DOHH2 (cell line): ENCODE measurements around the gene NDC80.

ENCODE experiments used
- H3F3A ChIP-seq: fragments of 200-600 bp; sonication (generic), shearing (Covaris generic); 2 replicates; pipeline ENCODE4 v1.6.0; 2016; ENCODE audit warnings: antibody characterized with exemption, mild to moderate bottlenecking; ENCODE audit not compliant: control insufficient read depth, insufficient read depth
- H3K27ac ChIP-seq: fragments of 200-600 bp; sonication (generic); 2 replicates; pipeline ENCODE4 v1.5.1; 2014; ENCODE audit warnings: low read depth, mild to moderate bottlenecking, low read length, moderate library complexity
- H3K27me3 ChIP-seq: fragments of 200-600 bp; sonication (generic); 2 replicates; pipeline ENCODE4 v1.6.1; 2014; ENCODE audit warnings: mild to moderate bottlenecking, low read length, mixed read lengths; ENCODE audit not compliant: control insufficient read depth
- H3K36me3 ChIP-seq: fragments of 200-600 bp; sonication (generic); 2 replicates; pipeline ENCODE4 v1.6.1; 2014; ENCODE audit warnings: mild to moderate bottlenecking, low read length, moderate library complexity, mixed read lengths; ENCODE audit not compliant: control insufficient read depth
- H3K4me1 ChIP-seq: fragments of 200-600 bp; sonication (generic); 2 replicates; pipeline ENCODE4 v1.6.1; 2014; ENCODE audit warnings: mild to moderate bottlenecking, low read length, mixed read lengths; ENCODE audit not compliant: control insufficient read depth
- H3K4me2 ChIP-seq: fragments of 200-600 bp; sonication (generic); 2 replicates; pipeline ENCODE4 v1.6.0; 2014; ENCODE audit warnings: mild to moderate bottlenecking, low read length, moderate library complexity
- H3K4me3 ChIP-seq: fragments of 200-600 bp; sonication (generic); 2 replicates; pipeline ENCODE4 v1.5.1; 2014; ENCODE audit warnings: mild to moderate bottlenecking, low read length, mixed read lengths
- H3K79me2 ChIP-seq: fragments of 200-600 bp; sonication (generic); 2 replicates; pipeline ENCODE4 v1.6.1; 2014; ENCODE audit warnings: mild to moderate bottlenecking, low read length, mixed read lengths; ENCODE audit not compliant: control insufficient read depth
- H3K9me2 ChIP-seq: fragments of 200-600 bp; sonication (generic); replicated peaks from 2 replicates; pipeline ENCODE4 v1.6.1; 2014; ENCODE audit warnings: mild to moderate bottlenecking, low read length, mixed read lengths; ENCODE audit not compliant: control insufficient read depth
- H3K9me3 ChIP-seq: fragments of 200-600 bp; sonication (generic); 2 replicates; pipeline ENCODE4 v1.6.1; 2014; ENCODE audit warnings: antibody characterized with exemption, low read length, mixed read lengths; ENCODE audit not compliant: control insufficient read depth, insufficient read depth
- H4K20me1 ChIP-seq: fragments of 200-600 bp; sonication (generic); 2 replicates; pipeline ENCODE4 v1.6.0; 2014; ENCODE audit warnings: low read depth, mild to moderate bottlenecking, antibody characterized with exemption, low read length, moderate library complexity; ENCODE audit not compliant: control insufficient read depth, insufficient read depth
- EZH2phosphoT487 ChIP-seq: fragments of 200-600 bp; sonication (generic); IDR thresholded peaks from 2 replicates; pipeline ENCODE4 v1.6.1; 2017; ENCODE audit warnings: borderline replicate concordance, mild to moderate bottlenecking, antibody characterized with exemption, low read length, moderate library complexity, mixed read lengths
- TF ChIP-seq, protein P1 (sequence below): fragments of 200-600 bp; sonication (generic); IDR thresholded peaks from one replicate; pipeline ENCODE4 v1.5.1; 2014; ENCODE audit warnings: antibody characterized with exemption, mild to moderate bottlenecking, low read depth, low read length; ENCODE audit not compliant: poor library complexity, severe bottlenecking

NDC80 gene

DNA sequence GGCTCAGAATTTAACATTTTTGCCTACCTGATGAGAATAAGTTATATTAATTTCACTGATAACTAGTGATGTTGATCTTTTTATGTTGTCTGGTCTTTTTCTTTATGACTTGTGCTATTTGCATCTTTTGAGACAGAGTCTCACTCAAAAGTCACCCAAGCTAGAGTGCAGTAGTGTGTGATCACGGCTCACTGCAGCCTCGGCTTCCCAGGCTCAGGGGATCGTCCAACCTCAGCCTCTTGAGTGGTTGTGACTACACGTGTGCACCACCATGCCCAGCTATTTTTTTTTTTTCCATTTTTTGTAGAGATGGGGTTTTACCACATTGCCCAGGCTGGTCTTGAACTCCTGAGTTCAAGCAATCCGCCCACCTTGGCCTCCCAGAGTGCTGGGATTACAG lies 91.6 kb downstream of the NDC80 start:
- H3K27ac ChIP-seq, result no peak overlapping the region
- H3K36me3 ChIP-seq, result peaks cover 64% of the 10 kb centered on the region
- TF ChIP-seq, protein P1, sequence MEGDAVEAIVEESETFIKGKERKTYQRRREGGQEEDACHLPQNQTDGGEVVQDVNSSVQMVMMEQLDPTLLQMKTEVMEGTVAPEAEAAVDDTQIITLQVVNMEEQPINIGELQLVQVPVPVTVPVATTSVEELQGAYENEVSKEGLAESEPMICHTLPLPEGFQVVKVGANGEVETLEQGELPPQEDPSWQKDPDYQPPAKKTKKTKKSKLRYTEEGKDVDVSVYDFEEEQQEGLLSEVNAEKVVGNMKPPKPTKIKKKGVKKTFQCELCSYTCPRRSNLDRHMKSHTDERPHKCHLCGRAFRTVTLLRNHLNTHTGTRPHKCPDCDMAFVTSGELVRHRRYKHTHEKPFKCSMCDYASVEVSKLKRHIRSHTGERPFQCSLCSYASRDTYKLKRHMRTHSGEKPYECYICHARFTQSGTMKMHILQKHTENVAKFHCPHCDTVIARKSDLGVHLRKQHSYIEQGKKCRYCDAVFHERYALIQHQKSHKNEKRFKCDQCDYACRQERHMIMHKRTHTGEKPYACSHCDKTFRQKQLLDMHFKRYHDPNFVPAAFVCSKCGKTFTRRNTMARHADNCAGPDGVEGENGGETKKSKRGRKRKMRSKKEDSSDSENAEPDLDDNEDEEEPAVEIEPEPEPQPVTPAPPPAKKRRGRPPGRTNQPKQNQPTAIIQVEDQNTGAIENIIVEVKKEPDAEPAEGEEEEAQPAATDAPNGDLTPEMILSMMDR, result no peak
- no peak for TF ChIP-seq EZH2phosphoT487
- H3K79me2 ChIP-seq, result peaks cover 96% of the 10 kb centered on the region
- H3K4me2 ChIP-seq, result peak overlapping the region; percentile 7
- H3K4me3 ChIP-seq, result no peak overlapping the region
- no peaks in the 10 kb centered on the region for H3K9me2 ChIP-seq
- peaks cover 30% of the 10 kb centered on the region for H4K20me1 ChIP-seq
- no peaks in the 10 kb centered on the region for H3K27me3 ChIP-seq
- no peaks in the 10 kb centered on the region for H3K9me3 ChIP-seq
- H3F3A ChIP-seq, result peaks cover 14% of the 10 kb centered on the region; the same call in 1 of the 2 replicates
- peaks cover 24% of the 10 kb centered on the region for H3K4me1 ChIP-seq
